ENCODE measurements around the gene MRPL12. TPM values are rescaled to one million over a fixed set of nuclear protein-coding genes. Genes with fewer than 3 reads are reported as not detected.

MRPL12 gene
- total and polyA plus RNA-seq, 2 experiments from 2014 or later = 50.9 to 153 TPM

DNA sequence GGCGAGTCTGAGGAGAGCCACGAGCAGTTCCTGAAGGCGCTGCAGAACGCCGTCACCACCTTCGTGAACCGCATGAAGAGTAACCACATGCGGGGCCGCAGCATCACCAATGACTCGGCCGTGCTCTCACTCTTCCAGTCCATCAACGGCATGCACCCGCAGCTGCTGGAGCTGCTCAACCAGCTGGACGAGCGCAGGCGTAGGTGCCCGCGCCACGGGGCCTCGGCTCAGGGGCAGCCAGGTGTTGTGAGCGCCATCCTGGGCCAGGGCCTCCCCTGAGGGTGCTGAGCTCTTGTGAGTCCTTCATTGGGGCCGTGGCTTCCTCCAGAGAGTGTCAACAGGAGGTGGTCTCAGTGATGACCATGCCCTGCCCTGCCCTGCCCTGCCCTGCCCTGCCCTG lies 7.4 kb upstream of the MRPL12 start (continued):
- TF ChIP-seq, protein P1, sequence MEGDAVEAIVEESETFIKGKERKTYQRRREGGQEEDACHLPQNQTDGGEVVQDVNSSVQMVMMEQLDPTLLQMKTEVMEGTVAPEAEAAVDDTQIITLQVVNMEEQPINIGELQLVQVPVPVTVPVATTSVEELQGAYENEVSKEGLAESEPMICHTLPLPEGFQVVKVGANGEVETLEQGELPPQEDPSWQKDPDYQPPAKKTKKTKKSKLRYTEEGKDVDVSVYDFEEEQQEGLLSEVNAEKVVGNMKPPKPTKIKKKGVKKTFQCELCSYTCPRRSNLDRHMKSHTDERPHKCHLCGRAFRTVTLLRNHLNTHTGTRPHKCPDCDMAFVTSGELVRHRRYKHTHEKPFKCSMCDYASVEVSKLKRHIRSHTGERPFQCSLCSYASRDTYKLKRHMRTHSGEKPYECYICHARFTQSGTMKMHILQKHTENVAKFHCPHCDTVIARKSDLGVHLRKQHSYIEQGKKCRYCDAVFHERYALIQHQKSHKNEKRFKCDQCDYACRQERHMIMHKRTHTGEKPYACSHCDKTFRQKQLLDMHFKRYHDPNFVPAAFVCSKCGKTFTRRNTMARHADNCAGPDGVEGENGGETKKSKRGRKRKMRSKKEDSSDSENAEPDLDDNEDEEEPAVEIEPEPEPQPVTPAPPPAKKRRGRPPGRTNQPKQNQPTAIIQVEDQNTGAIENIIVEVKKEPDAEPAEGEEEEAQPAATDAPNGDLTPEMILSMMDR (conservative IDR thresholded peaks at IDR 0.05; ENCODE audit: low read depth in 2 of 2) = no peak
- TF ChIP-seq JUNB (IDR thresholded peaks at IDR 0.05; ENCODE audit: unreplicated experiment) (no peak), EZH2 (IDR thresholded peaks at IDR 0.05; ENCODE audit: low read depth, unreplicated experiment) (no peak)

DNA sequence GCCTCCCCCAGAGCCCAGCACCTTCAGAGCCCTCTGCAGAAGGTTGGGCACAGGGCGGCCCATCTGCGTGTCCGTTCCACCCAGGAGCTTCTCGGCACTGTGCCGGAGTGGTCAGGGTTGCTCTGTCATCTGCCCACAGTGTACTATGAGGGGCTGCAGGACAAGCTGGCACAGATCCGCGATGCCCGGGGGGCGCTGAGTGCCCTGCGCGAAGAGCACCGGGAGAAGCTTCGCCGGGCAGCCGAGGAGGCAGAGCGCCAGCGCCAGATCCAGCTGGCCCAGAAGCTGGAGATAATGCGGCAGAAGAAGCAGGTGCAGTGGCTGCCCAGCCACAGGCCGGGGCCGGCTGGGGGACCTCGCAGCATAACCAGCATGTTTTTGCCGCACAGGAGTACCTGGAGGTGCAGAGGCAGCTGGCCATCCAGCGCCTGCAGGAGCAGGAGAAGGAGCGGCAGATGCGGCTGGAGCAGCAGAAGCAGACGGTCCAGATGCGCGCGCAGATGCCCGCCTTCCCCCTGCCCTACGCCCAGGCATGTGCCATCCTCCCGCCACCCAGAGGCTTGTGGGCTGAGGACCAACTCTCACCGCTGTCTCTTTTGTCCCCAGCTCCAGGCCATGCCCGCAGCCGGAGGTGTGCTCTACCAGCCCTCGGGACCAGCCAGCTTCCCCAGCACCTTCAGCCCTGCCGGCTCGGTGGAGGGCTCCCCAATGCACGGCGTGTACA lies 6.8 kb upstream of the MRPL12 start:
- Mint-ChIP-seq H3K4me1 (peaks cover 4% of the 10 kb centered on the region; the same call in 1 of the 3 replicates), H3K9me3 (no peaks in the 10 kb centered on the region), H3K27ac (no peak overlapping the region), H3K4me3 (no peak overlapping the region), H3K36me3 (ENCODE audit: low read depth) (peaks cover 45% of the 10 kb centered on the region), H3K27me3 (ENCODE audit: insufficient read depth, low read depth, poor library complexity) (peaks cover 7% of the 10 kb centered on the region)
- Histone ChIP-seq H3K36me3 (ENCODE audit: insufficient read depth) (no peaks in the 10 kb centered on the region), H3K4me2 (no peak overlapping the region), H3K9me2 (ENCODE audit: insufficient read depth) (no peaks in the 10 kb centered on the region), H3K27ac (ENCODE audit: low read depth) (no peak overlapping the region), H4K20me1 (replicated peaks; ENCODE audit: insufficient read depth) (peaks cover 4% of the 10 kb centered on the region; the same call in 1 of the 2 replicates), H3F3A (replicated peaks; ENCODE audit: low read depth) (0 out of 2 replicates have a peak, but pooled peaks cover 11% of the 10 kb centered on the region), H3K4me3 (no peak overlapping the region), H3K79me2 (replicated peaks; ENCODE audit: insufficient read depth) (peaks cover 21% of the 10 kb centered on the region), H3K4me1 (ENCODE audit: insufficient read depth) (no peaks in the 10 kb centered on the region), H2AFZ (no peak overlapping the region), H3K27me3 (ENCODE audit: insufficient read depth) (no peaks in the 10 kb centered on the region)
- DNase-seq (ENCODE audit: low spot score) (no peak), ATAC-seq (no peak)
- TF ChIP-seq CREB1 (CRISPR knock-in tag; IDR thresholded peaks at IDR 0.05; ENCODE audit: low read depth) = no peak
- TF ChIP-seq, protein P2, sequence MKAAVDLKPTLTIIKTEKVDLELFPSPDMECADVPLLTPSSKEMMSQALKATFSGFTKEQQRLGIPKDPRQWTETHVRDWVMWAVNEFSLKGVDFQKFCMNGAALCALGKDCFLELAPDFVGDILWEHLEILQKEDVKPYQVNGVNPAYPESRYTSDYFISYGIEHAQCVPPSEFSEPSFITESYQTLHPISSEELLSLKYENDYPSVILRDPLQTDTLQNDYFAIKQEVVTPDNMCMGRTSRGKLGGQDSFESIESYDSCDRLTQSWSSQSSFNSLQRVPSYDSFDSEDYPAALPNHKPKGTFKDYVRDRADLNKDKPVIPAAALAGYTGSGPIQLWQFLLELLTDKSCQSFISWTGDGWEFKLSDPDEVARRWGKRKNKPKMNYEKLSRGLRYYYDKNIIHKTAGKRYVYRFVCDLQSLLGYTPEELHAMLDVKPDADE (IDR thresholded peaks at IDR 0.05) = no peak
- TF ChIP-seq EZH2 (IDR thresholded peaks at IDR 0.05; ENCODE audit: low read depth, unreplicated experiment) = no peak
- no peak for TF ChIP-seq STAT1 (IDR thresholded peaks at IDR 0.05; ENCODE audit: unreplicated experiment)
- TF ChIP-seq, protein P3, sequence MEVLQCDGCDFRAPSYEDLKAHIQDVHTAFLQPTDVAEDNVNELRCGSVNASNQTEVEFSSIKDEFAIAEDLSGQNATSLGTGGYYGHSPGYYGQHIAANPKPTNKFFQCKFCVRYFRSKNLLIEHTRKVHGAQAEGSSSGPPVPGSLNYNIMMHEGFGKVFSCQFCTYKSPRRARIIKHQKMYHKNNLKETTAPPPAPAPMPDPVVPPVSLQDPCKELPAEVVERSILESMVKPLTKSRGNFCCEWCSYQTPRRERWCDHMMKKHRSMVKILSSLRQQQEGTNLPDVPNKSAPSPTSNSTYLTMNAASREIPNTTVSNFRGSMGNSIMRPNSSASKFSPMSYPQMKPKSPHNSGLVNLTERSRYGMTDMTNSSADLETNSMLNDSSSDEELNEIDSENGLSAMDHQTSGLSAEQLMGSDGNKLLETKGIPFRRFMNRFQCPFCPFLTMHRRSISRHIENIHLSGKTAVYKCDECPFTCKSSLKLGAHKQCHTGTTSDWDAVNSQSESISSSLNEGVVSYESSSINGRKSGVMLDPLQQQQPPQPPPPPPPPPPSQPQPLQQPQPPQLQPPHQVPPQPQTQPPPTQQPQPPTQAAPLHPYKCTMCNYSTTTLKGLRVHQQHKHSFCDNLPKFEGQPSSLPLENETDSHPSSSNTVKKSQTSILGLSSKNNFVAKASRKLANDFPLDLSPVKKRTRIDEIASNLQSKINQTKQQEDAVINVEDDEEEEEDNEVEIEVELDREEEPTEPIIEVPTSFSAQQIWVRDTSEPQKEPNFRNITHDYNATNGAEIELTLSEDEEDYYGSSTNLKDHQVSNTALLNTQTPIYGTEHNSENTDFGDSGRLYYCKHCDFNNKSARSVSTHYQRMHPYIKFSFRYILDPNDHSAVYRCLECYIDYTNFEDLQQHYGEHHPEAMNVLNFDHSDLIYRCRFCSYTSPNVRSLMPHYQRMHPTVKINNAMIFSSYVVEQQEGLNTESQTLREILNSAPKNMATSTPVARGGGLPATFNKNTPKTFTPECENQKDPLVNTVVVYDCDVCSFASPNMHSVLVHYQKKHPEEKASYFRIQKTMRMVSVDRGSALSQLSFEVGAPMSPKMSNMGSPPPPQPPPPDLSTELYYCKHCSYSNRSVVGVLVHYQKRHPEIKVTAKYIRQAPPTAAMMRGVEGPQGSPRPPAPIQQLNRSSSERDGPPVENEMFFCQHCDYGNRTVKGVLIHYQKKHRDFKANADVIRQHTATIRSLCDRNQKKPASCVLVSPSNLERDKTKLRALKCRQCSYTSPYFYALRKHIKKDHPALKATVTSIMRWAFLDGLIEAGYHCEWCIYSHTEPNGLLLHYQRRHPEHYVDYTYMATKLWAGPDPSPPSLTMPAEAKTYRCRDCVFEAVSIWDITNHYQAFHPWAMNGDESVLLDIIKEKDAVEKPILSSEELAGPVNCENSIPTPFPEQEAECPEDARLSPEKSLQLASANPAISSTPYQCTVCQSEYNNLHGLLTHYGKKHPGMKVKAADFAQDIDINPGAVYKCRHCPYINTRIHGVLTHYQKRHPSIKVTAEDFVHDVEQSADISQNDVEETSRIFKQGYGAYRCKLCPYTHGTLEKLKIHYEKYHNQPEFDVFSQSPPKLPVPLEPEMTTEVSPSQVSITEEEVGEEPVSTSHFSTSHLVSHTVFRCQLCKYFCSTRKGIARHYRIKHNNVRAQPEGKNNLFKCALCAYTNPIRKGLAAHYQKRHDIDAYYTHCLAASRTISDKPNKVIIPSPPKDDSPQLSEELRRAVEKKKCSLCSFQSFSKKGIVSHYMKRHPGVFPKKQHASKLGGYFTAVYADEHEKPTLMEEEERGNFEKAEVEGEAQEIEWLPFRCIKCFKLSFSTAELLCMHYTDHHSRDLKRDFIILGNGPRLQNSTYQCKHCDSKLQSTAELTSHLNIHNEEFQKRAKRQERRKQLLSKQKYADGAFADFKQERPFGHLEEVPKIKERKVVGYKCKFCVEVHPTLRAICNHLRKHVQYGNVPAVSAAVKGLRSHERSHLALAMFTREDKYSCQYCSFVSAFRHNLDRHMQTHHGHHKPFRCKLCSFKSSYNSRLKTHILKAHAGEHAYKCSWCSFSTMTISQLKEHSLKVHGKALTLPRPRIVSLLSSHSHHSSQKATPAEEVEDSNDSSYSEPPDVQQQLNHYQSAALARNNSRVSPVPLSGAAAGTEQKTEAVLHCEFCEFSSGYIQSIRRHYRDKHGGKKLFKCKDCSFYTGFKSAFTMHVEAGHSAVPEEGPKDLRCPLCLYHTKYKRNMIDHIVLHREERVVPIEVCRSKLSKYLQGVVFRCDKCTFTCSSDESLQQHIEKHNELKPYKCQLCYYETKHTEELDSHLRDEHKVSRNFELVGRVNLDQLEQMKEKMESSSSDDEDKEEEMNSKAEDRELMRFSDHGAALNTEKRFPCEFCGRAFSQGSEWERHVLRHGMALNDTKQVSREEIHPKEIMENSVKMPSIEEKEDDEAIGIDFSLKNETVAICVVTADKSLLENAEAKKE (CRISPR knock-in tag; IDR thresholded peaks at IDR 0.05) = no peak
- TF ChIP-seq NANOG (IDR thresholded peaks at IDR 0.05; ENCODE audit: borderline replicate concordance) = no peak
- TF ChIP-seq, protein P4, sequence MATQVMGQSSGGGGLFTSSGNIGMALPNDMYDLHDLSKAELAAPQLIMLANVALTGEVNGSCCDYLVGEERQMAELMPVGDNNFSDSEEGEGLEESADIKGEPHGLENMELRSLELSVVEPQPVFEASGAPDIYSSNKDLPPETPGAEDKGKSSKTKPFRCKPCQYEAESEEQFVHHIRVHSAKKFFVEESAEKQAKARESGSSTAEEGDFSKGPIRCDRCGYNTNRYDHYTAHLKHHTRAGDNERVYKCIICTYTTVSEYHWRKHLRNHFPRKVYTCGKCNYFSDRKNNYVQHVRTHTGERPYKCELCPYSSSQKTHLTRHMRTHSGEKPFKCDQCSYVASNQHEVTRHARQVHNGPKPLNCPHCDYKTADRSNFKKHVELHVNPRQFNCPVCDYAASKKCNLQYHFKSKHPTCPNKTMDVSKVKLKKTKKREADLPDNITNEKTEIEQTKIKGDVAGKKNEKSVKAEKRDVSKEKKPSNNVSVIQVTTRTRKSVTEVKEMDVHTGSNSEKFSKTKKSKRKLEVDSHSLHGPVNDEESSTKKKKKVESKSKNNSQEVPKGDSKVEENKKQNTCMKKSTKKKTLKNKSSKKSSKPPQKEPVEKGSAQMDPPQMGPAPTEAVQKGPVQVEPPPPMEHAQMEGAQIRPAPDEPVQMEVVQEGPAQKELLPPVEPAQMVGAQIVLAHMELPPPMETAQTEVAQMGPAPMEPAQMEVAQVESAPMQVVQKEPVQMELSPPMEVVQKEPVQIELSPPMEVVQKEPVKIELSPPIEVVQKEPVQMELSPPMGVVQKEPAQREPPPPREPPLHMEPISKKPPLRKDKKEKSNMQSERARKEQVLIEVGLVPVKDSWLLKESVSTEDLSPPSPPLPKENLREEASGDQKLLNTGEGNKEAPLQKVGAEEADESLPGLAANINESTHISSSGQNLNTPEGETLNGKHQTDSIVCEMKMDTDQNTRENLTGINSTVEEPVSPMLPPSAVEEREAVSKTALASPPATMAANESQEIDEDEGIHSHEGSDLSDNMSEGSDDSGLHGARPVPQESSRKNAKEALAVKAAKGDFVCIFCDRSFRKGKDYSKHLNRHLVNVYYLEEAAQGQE (IDR thresholded peaks at IDR 0.05; ENCODE audit: unreplicated experiment) = no peak
- no peak for TF ChIP-seq EZH2phosphoT487 (IDR thresholded peaks at IDR 0.05; ENCODE audit: unreplicated experiment)
- TF ChIP-seq ZNF331 (CRISPR knock-in tag; IDR thresholded peaks at IDR 0.05; ENCODE audit: low read depth) = no peak
- TF ChIP-seq JUNB (IDR thresholded peaks at IDR 0.05; ENCODE audit: unreplicated experiment) = no peak
- TF ChIP-seq POLR2AphosphoS5 (IDR thresholded peaks at IDR 0.05; ENCODE audit: low read depth) = no peak

Data from GM23338 (cell line).